HL-60/S4 treated with phorbol 12-myristate 13-acetate at 8.2 ng/mL for 4 days and 3 days (cell line): ENCODE results near the gene GON4L.
"Not testable (repeated sequence)": the region's sequence is repeated elsewhere in the genome, so short reads cannot be mapped to it uniquely, and the experiment has no call there.

Experiments used
- in situ Hi-C: fragments of 300-500 bp; cut with MboI; formaldehyde crosslinking; loops from 2 replicates; pipeline ENCODE4 v1.15.0; 2022; ENCODE audit warnings: low sequenced_read_pairs

GON4L gene

GRCh38 chr1:155759017-155759416 is 98.0 kb downstream of the GON4L start:
- in situ Hi-C loops: not testable (repeated sequence)

DNA sequence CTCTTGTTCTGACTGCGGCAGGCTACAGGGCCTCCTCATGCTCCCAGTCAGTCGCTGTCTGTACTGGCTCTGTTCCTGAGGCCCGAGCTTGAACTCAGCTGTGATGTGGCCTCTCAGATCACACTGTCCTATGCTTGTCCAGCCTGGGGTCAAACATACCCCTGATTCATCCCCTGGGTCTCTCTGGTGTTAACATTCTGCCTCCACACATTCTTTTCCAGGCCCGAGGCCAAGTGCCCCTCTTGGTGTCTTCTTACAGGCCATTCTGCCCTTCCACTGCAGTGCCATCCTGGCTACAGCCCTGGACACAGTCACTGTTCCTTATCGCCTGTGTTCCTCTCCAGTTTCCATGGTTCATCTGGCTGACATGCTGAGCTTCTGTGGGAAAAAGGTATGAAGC is 108.9 kb downstream of the GON4L start:
- in situ Hi-C loops: not testable (repeated sequence)

- in situ Hi-C loops: not testable (repeated sequence)
These were observed 109.4 kb downstream of the GON4L start for GRCh38 chr1:155747586-155747985.

- in situ Hi-C loops: not testable (repeated sequence)
These were observed 111.5 kb downstream of the GON4L start for GRCh38 chr1:155745284-155746228.

- in situ Hi-C loops: no loop called here
These were observed 112.2 kb downstream of the GON4L start for GRCh38 chr1:155744711-155745283.

- in situ Hi-C loops: no loop called here
These were observed 115.1 kb downstream of the GON4L start for GRCh38 chr1:155741908-155742307.

GRCh38 chr1:155740995-155741394 is 116.0 kb downstream of the GON4L start:
- in situ Hi-C loops: no loop called here

DNA sequence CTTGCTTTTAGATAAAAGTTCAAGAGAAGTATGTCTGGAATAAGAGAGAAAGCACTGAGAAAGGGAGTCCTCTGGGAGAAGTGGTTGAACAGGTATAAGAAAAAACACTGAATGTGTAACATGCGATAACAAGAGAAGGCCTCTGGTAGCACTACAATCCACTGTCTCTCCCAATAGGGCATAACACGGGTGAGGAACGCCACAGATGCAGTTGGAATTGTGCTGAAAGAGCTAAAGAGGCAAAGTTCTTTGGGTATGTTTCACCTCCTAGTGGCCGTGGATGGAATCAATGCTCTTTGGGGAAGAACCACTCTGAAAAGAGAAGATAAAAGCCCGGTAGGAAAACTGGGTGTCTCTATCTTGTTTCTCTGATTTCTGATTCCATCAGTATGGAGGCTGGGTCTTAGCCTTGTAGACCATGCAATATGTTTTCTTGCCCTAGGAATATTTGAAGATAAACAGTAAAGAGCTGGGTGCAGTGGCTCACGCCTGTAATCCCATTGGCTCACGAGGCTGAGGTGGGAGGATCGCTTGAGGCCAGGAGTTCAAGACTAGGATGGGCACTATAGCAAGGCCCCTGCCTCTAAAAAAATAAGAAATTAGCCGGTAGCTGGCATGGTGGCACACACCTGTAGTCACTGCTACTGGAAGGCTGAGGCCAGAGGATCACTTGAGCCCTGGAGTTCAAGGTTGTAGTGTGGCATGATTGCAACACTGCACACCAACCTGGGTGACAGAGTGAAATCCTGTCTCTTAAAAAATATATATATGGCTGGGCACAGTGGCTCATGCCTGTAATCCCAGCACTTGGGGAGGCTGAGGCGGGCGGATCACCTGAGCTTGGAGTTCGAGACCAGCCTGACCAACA is 127.7 kb downstream of the GON4L start:
- in situ Hi-C loops: no loop called here

GRCh38 chr1:155725142-155725541 is 131.9 kb downstream of the GON4L start:
- in situ Hi-C loops: no loop called here

DNA sequence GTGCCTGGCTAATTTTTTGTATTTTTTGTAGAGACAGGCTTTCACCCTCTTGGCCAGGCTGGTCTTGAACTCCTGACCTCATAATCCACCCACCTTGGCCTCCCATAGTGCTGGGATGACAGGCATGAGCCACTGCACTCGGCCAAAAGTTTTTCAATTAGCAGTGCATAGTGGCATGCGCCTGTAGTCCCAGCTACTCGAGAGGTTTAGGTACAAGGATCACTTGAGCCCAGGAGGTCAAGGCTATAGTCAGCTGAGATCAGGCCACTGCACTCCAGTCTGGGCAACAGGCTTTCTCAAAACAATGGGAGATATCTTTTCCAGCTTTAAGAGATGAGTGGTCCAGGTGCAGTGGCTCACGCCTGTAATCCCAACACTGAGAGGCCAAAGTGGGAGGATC is 137.3 kb downstream of the GON4L start:
- in situ Hi-C loops: no loop called here

DNA sequence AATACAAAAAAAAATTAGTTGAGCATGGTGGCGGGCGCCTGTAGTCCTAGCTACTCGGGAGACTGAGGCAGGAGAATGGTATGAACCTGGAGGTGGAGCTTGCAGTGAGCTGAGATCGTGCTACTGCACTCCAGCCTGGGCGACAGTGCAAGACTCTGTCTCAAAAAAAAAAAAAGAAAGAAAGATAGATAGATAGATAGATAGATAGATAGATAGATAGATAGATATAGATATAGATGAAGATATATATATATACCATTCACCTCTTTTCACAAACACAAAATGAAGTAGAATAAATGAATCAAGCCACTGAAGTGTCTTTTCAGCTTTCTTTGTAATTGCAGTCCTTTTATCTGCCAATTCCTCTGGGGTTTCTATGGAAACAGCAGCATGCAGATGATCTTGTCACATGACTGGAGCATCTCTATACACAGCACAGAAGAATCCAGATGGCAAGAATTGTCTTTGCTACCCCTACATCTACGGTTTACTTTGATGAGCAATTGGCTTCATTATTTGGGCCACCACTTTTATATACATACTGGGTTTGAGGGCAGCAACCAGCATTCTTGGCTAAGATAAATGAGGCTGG is 138.4 kb downstream of the GON4L start:
- in situ Hi-C loops: not testable (repeated sequence)

- in situ Hi-C loops: no loop called here
These were observed 140.0 kb downstream of the GON4L start for GRCh38 chr1:155717041-155717440.

- in situ Hi-C loops: no loop called here
These were observed 141.2 kb downstream of the GON4L start for GRCh38 chr1:155715777-155716176.

DNA sequence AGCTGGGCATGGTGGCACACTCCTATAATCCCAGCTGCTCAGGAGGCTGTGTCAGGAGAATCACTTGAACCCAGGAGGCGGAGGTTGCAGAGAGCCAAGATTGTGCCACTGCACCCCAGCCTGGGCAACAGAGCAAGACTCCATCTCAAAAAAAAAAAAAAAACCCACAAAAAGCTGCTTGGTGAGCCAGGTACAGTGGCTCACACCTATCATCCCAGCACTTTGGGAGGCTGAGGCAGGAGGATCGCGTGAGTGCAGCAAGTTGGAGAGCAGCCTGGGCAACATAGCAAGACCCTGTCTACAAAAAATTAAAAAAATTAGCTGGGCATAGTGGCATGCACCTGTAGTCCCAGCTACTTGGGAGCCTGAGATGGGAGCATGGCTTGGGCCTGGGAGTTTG is 142.0 kb downstream of the GON4L start:
- in situ Hi-C loops: not testable (repeated sequence)

GRCh38 chr1:155713075-155713474 is 143.9 kb downstream of the GON4L start:
- in situ Hi-C loops: no loop called here

- in situ Hi-C loops: not testable (repeated sequence)
These were observed 144.4 kb downstream of the GON4L start for GRCh38 chr1:155712636-155713035.

DNA sequence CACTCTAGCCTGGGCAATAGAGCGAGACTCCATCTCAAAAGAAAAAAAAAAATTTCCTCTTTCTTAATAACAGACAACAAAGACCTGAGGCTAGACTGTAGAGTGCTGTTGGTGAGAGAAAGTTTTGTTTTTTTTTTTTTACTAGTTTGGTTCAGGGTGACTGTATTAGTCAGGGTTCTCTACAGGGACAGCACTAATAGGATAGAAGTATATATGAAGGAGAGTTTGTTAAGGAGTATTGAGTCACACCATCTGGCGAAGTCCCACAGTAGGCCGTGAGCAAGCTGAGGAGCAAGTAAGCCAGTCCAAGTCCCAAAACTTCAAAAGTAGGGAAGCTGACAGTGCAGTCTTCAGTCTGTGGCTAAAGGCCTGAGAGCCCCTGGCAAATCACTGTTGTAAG is 145.6 kb downstream of the GON4L start:
- in situ Hi-C loops: not testable (repeated sequence)

DNA sequence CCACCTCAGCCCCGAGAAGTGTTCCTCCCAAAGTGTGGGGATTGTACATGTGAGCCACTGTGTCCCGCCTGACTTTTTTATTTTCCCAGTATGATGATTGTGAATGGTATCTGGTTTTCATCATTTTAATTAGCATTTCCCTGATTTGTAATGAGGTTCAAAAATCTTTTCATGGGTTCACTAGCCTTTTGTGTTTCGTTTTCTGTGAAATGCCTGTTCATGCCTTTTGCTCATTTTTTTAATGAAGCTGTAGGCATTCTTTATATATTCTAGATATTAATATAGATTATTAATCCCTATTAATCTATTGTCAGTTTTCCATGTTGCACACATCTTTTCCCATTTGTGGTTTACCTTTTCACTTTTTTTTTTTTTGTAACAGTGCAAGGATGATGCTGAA is 147.6 kb downstream of the GON4L start:
- in situ Hi-C loops: no loop called here

- in situ Hi-C loops: no loop called here
These were observed 150.9 kb downstream of the GON4L start for GRCh38 chr1:155706139-155706538.

DNA sequence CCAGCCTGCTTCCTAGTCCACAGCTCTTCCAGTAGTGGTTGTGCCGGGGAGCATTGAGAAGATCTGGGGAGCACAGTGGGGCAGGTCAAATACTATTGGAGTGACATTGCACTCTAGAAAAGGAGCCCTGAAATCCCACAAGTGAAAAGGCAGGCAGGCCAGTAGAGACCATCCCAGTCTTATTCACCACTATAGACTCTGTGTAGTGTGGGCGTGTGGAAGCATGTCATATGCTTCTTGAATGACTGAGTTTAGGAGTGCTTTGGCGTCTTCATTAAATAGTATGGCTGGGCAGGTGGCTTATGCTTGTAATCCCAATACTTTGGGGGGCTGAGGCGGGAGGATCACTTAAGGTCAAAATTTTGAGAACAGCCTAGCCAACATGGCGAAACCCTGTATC is 152.6 kb downstream of the GON4L start:
- in situ Hi-C loops: not testable (repeated sequence)

DNA sequence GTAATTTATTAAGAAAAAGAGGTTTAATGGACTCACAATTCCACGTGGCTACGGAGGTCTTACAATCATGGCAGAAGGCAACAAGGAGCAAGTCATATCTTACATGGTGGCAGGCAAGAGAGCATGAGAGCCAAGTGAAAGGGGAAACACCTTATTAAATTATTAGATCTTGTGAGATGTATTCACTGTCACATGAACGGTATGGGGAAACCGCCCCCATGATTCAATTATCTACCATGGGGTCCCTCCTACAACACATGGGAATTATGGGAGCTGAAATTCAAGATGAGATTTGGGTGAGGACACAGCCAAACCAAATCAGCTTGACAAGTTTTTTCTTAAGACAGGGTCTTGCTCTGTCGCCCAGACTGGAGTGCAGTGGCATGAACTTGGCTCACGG is 153.8 kb downstream of the GON4L start:
- in situ Hi-C loops: no loop called here
